ENCODE results near the gene ADGRL1. TPM values are rescaled to one million over a fixed set of nuclear protein-coding genes. Genes with fewer than 3 reads are reported as not detected.
"Not testable (repeated sequence)": the region's sequence is repeated elsewhere in the genome, so short reads cannot be mapped to it uniquely, and the experiment has no call there.

Gene ADGRL1
- total RNA-seq, 4 donors from 2014 or later, result 2.4 to 64.0 (median 20.7) TPM

GRCh38 chr19:14182476-14182875, 23.5 kb downstream of the ADGRL1 start:
- H3K4me1 ChIP-seq, result no peaks in the 10 kb centered on the region
- H3K9me3 ChIP-seq, result no peaks in the 10 kb centered on the region
- H3K4me3 ChIP-seq, result no peak overlapping the region
- intact Hi-C loops (cut with DNase I; ENCODE audit: low total_unique reads), result no loop called here
- H3K36me3 ChIP-seq, result no peaks in the 10 kb centered on the region
- DNase-seq, result no peak
- no peaks in the 10 kb centered on the region for H3K27me3 ChIP-seq
- TF ChIP-seq CTCF (IDR thresholded peaks at IDR 0.05) (no peak), POLR2A (IDR thresholded peaks at IDR 0.05) (no peak)
- no peak overlapping the region for H3K27ac ChIP-seq

- Histone ChIP-seq H3K4me1 (no peaks in the 10 kb centered on the region), H3K4me3 (no peak overlapping the region), H3K27ac (no peak overlapping the region), H3K9me3 (no peaks in the 10 kb centered on the region), H3K27me3 (no peaks in the 10 kb centered on the region), H3K36me3 (no peaks in the 10 kb centered on the region)
- TF ChIP-seq POLR2A (IDR thresholded peaks at IDR 0.05), result no peak
- TF ChIP-seq CTCF (IDR thresholded peaks at IDR 0.05), result no peak
- intact Hi-C loops (cut with DNase I; ENCODE audit: low total_unique reads), result no loop called here
- DNase-seq, result no peak
These were observed 24.1 kb downstream of the ADGRL1 start for GRCh38 chr19:14181906-14182305.

- intact Hi-C loops (cut with DNase I; ENCODE audit: low total_unique reads); H3K36me3 ChIP-seq; H3K9me3 ChIP-seq; DNase-seq; H3K27ac ChIP-seq; H3K27me3 ChIP-seq; H3K4me3 ChIP-seq; H3K4me1 ChIP-seq: not testable (repeated sequence)
These were observed 24.8 kb downstream of the ADGRL1 start for GRCh38 chr19:14181199-14181598.

GRCh38 chr19:14177496-14178074, 28.4 kb downstream of the ADGRL1 start:
- H3K4me3 ChIP-seq, result no peak overlapping the region
- DNase-seq, result no peak
- intact Hi-C loops (cut with DNase I; ENCODE audit: low total_unique reads), result no loop called here
- no peaks in the 10 kb centered on the region for H3K4me1 ChIP-seq
- H3K9me3 ChIP-seq, result no peaks in the 10 kb centered on the region
- no peaks in the 10 kb centered on the region for H3K27me3 ChIP-seq
- no peaks in the 10 kb centered on the region for H3K36me3 ChIP-seq
- TF ChIP-seq POLR2A (IDR thresholded peaks at IDR 0.05), result no peak
- no peak for TF ChIP-seq CTCF (IDR thresholded peaks at IDR 0.05)
- H3K27ac ChIP-seq, result no peak overlapping the region

- Histone ChIP-seq H3K4me1 (no peaks in the 10 kb centered on the region), H3K27me3 (no peaks in the 10 kb centered on the region), H3K9me3 (no peaks in the 10 kb centered on the region), H3K27ac (no peak overlapping the region), H3K36me3 (no peaks in the 10 kb centered on the region), H3K4me3 (no peak overlapping the region)
- intact Hi-C loops (cut with DNase I; ENCODE audit: low total_unique reads), result no loop called here
- DNase-seq, result no peak
- TF ChIP-seq POLR2A (IDR thresholded peaks at IDR 0.05) (no peak), CTCF (IDR thresholded peaks at IDR 0.05) (no peak)
These were observed 30.6 kb downstream of the ADGRL1 start for GRCh38 chr19:14175351-14175792.

- Histone ChIP-seq H3K9me3 (no peaks in the 10 kb centered on the region), H3K27ac (no peak overlapping the region), H3K36me3 (no peaks in the 10 kb centered on the region), H3K4me1 (no peaks in the 10 kb centered on the region), H3K27me3 (no peaks in the 10 kb centered on the region), H3K4me3 (no peak overlapping the region)
- intact Hi-C loops (cut with DNase I; ENCODE audit: low total_unique reads), result no loop called here
- TF ChIP-seq POLR2A (IDR thresholded peaks at IDR 0.05) (no peak), CTCF (IDR thresholded peaks at IDR 0.05) (no peak)
- DNase-seq, result no peak
These were observed 31.1 kb downstream of the ADGRL1 start for GRCh38 chr19:14174883-14175282.

Measured in uterus (tissue), 4 donors.